Immature natural killer cell (primary cell): ENCODE data around the gene FXYD6. TPM values are rescaled to one million over a fixed set of nuclear protein-coding genes. Genes with fewer than 3 reads are reported as not detected.
A peak's percentile ranks its signal among the peaks of the same experiment; 100 is the strongest.

Experiments
- DNase-seq, 3 donors: peaks; one replicate each; pipeline ENCODE4 v3.0.0; 2022; ENCODE audit warnings: mixed read lengths in 1 of 3
- H3K27ac Mint-ChIP-seq, 6 donors: one replicate each; pipeline ENCODE4 v1.8.0; 2020; ENCODE audit warnings: mixed read lengths in 6 of 6, mild to moderate bottlenecking in 5 of 6, inconsistent platforms in 4 of 6, moderate library complexity in 3 of 6
- H3K27me3 Mint-ChIP-seq, 3 donors: one replicate each; pipeline ENCODE4 v1.8.0; 2020 to 2021; ENCODE audit warnings: low read depth in 3 of 3, mild to moderate bottlenecking in 3 of 3, mixed read lengths in 3 of 3, moderate library complexity in 3 of 3, inconsistent platforms in 1 of 3
- H3K36me3 Mint-ChIP-seq, 3 donors: one replicate each; pipeline ENCODE4 v1.8.0; 2020; ENCODE audit warnings: mixed read lengths in 3 of 3, inconsistent platforms in 2 of 3, mild to moderate bottlenecking in 2 of 3
- H3K4me1 Mint-ChIP-seq, 2 donors: one replicate each; pipeline ENCODE4 v1.8.0; 2020; ENCODE audit warnings: inconsistent platforms in 2 of 2, mild to moderate bottlenecking in 2 of 2, mixed read lengths in 2 of 2, moderate library complexity in 1 of 2
- H3K4me3 Mint-ChIP-seq, 5 donors: one replicate each; pipeline ENCODE4 v1.8.0; 2020; ENCODE audit warnings: mild to moderate bottlenecking in 5 of 5, mixed read lengths in 5 of 5, inconsistent platforms in 3 of 5, moderate library complexity in 3 of 5
- H3K9me3 Mint-ChIP-seq, 6 donors: one replicate each; pipeline ENCODE4 v1.8.0; 2020; ENCODE audit warnings: mild to moderate bottlenecking in 6 of 6, mixed read lengths in 6 of 6, inconsistent platforms in 4 of 6, moderate library complexity in 3 of 6
- polyA plus RNA-seq, 3 donors: library from polyadenylated mRNA; unstranded; fragments of 300-500 nt; fragmentation: Illumina TruSeq; gene quantifications; one replicate each; pipeline ENCODE4 v1.2.3, GENCODE V29; 2021

The FXYD6 gene
- polyA plus RNA-seq, 3 donors from 2014 or later = not detected

DNA sequence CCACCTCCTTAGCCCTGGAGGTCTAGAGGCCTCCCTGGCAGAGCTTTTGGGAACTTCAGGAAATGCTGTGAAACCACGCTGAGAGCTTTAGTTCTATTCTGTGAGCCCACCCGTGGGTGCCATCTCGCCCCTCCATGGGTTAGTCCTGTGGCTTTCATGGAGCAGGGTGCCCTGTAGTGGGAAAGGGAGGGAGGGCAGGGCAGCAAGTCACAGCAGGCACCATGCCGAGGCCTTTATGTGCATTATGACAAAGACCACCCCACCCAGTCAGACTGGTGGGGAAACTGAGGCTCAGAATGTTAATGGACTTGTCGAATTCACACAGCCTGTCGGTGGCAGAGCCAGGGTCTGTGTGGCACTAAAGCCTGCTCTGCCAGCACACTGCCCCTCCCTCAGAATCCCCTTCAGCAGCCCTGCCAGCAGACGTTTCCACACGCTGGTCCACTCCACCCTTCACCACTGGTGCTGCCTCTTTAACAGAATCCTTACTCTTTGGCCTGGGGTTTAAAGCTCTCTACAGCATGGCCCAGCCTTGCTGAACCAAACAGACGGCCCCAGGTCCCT, 39.3 kb upstream of the FXYD6 start:
- Mint-ChIP-seq H3K4me3 (no peak overlapping the region), H3K36me3 (peaks cover 0 to 2% (median 0%) of the 10 kb centered on the region in 3 donors), H3K27me3 (peaks cover 0 to 3% (median 0%) of the 10 kb centered on the region in 3 donors), H3K27ac (peak overlapping the region in 2 of 6 donors; percentile 6 to 19), H3K9me3 (no peaks in the 10 kb centered on the region), H3K4me1 (no peaks in the 10 kb centered on the region)
- DNase-seq = no peak

DNA sequence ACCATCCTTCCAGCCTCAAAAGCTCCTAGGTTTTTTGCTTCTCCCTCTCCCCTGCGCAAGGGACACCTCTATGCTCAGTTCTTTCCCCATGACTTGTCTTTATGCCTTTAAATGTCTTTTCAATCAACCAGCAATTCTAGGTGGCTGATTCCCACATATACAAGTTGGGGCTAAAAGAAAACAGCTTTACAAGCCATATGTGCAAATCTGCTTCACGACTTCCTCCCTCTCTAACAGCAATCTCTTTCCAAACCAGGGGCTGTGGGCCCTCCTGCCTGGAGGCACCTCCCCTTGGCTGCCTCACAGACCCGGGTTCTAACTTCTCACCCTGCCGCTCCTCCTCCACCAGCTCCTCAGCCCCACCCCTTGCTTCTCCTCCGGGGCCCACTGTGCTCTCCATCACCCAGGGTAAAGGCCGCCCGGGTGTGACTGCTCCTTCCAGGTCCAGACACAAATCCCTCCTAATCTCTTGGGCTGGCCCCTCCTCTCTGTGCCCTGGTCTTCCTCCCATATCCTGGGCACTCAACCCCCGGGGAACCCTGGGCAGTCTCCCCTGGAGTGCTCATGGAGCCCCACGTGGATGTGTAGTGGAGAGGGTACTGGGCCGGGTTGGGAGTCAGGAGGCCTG, 38.6 kb upstream of the FXYD6 start:
- no peak for DNase-seq
- Mint-ChIP-seq H3K9me3 (no peaks in the 10 kb centered on the region), H3K36me3 (peaks cover 0 to 3% (median 0%) of the 10 kb centered on the region in 3 donors), H3K4me1 (no peaks in the 10 kb centered on the region), H3K27ac (peak overlapping the region in 1 of 6 donors; percentile 29), H3K4me3 (no peak overlapping the region), H3K27me3 (peaks cover 0 to 3% (median 0%) of the 10 kb centered on the region in 3 donors)

DNA sequence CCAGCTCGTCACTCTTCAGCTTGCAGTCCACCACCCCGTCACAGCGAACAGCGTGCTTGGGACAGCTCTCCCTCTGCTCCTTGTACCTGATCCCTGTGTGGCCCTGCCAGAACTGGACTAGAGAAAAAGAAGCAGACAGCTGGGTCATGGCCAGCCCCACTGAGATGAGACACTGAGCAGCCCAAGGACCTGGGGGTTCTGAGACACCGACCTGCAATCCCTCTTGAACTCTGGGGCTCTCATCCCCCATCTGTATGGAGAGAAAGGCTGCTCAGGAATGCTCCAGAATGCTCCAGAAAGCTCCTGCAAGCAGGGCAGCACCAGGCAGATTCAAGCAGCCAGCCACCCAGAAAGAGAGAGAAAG, 37.9 kb upstream of the FXYD6 start:
- Mint-ChIP-seq H3K27me3 (peaks cover 0 to 3% (median 0%) of the 10 kb centered on the region in 3 donors), H3K4me1 (no peaks in the 10 kb centered on the region), H3K9me3 (no peaks in the 10 kb centered on the region), H3K4me3 (no peak overlapping the region), H3K27ac (peak overlapping the region in 1 of 6 donors; percentile 90), H3K36me3 (peaks cover 0 to 3% (median 0%) of the 10 kb centered on the region in 3 donors)
- no peak for DNase-seq

DNA sequence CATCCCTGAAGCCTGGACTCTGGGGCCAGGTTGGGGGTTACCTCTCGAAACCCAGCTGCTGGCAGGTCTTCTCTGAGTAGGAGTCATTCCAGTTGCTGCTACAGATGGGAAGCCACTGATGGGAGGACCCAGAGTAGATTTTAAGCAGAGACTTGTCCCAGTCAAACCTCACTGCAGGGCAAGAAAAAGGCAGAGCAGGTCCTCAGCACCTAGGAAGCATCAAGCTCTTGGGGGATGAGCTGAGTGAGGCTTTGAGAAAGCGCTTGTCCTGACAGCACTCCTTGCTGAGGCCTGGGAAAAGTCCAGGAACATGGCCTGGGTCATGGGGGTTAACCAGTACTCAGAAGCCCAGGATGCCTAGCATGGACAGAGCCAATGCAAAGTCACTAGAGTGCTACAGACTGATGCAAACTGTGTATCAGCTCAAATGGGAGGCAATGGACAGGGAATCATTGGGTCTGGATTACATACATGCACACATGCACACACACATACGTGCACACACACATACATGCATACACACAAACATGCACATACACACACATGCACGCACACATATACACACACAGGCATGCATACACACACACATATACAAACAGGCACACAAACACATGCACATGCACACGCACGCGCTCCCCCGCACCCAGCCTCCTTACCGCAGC, 37.4 kb upstream of the FXYD6 start:
- peaks cover 0 to 1% (median 0%) of the 10 kb centered on the region in 3 donors for H3K27me3 Mint-ChIP-seq
- no peaks in the 10 kb centered on the region for H3K4me1 Mint-ChIP-seq
- peaks cover 0 to 3% (median 0%) of the 10 kb centered on the region in 3 donors for H3K36me3 Mint-ChIP-seq
- H3K27ac Mint-ChIP-seq = peak overlapping the region in 1 of 6 donors; percentile 90
- no peaks in the 10 kb centered on the region for H3K9me3 Mint-ChIP-seq
- no peak for DNase-seq
- no peak overlapping the region for H3K4me3 Mint-ChIP-seq

DNA sequence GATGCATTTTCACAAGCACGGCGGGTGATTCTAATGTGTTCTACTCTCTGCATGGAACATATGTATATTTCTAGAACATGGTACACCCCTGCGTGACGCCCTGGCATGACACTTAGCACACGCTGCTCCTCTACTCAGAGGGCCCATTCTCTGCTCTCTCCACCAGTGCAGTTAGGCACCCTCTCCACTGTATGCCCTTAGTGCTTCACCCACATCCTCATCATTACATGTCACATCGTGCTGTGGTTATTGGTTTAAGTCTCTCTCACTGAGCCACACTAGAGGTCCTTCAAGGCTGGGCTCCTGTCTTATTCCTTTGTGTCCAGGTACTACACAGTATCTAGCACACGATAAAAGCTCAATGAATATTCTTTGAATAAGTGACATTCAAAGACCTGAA, 36.0 kb upstream of the FXYD6 start:
- Mint-ChIP-seq H3K27me3 (peaks cover 0 to 1% (median 0%) of the 10 kb centered on the region in 3 donors), H3K36me3 (peaks cover 0 to 6% (median 0%) of the 10 kb centered on the region in 3 donors), H3K9me3 (no peaks in the 10 kb centered on the region), H3K4me3 (no peak overlapping the region), H3K27ac (no peak overlapping the region), H3K4me1 (peaks cover 0 to 3% of the 10 kb centered on the region in 2 donors)
- DNase-seq = no peak

DNA sequence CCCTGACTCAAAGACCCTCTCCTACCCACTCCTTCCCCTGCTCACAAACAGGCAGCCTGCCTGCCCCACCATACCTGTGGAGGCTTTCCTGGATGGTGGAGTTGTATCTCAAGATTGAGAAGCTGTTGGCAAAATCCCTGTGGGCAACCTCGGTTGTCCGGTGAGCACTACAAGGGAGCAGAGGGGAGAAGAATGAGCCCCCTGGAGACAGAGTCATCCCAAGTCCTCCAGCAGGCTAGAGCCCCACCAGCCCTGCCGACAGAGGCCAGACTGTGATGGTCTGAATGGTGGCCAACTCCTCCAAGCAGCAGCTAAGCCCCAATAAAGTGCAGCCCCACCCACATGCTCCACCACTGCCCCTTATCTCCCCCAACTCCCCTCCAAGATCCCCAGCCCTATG, 35.2 kb upstream of the FXYD6 start:
- DNase-seq = no peak
- Mint-ChIP-seq H3K4me3 (no peak overlapping the region), H3K4me1 (peaks cover 0 to 5% of the 10 kb centered on the region in 2 donors), H3K27ac (no peak overlapping the region), H3K36me3 (peaks cover 0 to 6% (median 0%) of the 10 kb centered on the region in 3 donors), H3K27me3 (no peaks in the 10 kb centered on the region), H3K9me3 (no peaks in the 10 kb centered on the region)

DNA sequence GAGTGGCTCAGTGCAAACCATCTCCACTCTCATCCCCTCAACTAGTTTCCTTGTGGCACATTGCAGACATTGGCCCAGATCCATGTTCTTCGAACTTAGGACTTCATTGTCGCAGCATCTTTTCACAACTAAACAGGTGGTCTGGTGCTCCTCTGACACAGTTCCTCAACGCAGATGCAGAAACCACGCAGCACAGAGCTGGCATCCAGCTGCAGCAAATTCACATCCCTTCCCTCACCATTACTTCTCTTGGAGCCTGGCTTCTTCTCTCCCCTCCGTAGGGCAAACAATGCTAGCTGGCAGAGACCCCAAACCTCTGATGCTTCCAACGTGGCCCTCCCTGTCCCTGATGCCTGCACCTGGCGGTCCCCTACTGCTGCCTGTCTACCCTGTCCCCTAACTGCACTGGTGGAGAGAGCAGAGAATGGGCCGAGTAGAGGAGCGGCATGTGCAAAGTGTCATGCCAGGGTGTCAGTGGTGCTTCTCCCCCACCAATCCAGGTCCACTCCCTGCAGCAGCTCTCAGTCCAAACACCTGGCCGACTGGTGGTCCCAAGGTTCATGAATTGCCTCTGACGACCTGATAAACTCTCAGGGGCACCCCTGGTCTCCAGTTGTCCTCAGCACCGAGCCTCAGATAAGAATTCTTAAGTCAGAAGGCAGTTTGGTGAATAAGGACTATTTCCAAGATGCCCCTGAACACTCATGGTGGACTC, 34.6 kb upstream of the FXYD6 start:
- H3K4me3 Mint-ChIP-seq = no peak overlapping the region
- H3K36me3 Mint-ChIP-seq = peaks cover 0 to 6% (median 0%) of the 10 kb centered on the region in 3 donors
- no peaks in the 10 kb centered on the region for H3K27me3 Mint-ChIP-seq
- peaks cover 0 to 5% of the 10 kb centered on the region in 2 donors for H3K4me1 Mint-ChIP-seq
- peak overlapping the region in 1 of 6 donors; percentile 20 for H3K27ac Mint-ChIP-seq
- DNase-seq = no peak
- no peaks in the 10 kb centered on the region for H3K9me3 Mint-ChIP-seq

DNA sequence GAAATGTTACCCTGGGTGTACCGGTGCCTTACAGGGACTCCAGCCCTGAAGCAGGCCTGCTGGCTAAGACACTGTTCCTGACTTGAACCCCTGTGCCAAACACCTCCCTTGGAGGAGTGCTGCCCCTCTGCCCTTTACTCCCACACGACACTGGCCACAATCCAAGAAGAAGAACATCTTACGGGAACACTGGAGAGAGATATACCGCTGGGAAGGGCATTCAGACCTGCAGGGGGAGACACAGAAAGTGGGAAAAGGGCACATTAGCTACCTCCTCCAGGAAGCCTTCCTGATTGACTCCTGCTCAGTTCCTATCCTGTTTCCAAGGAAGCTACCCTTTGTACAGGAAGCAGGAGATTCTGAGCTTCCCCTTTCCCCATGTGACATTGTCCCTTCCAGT, 34.1 kb upstream of the FXYD6 start:
- Mint-ChIP-seq H3K27ac (peak overlapping the region in 1 of 6 donors; percentile 20), H3K27me3 (no peaks in the 10 kb centered on the region), H3K4me3 (no peak overlapping the region), H3K9me3 (no peaks in the 10 kb centered on the region), H3K4me1 (peaks cover 0 to 5% of the 10 kb centered on the region in 2 donors), H3K36me3 (peaks cover 0 to 6% (median 0%) of the 10 kb centered on the region in 3 donors)
- no peak for DNase-seq

DNA sequence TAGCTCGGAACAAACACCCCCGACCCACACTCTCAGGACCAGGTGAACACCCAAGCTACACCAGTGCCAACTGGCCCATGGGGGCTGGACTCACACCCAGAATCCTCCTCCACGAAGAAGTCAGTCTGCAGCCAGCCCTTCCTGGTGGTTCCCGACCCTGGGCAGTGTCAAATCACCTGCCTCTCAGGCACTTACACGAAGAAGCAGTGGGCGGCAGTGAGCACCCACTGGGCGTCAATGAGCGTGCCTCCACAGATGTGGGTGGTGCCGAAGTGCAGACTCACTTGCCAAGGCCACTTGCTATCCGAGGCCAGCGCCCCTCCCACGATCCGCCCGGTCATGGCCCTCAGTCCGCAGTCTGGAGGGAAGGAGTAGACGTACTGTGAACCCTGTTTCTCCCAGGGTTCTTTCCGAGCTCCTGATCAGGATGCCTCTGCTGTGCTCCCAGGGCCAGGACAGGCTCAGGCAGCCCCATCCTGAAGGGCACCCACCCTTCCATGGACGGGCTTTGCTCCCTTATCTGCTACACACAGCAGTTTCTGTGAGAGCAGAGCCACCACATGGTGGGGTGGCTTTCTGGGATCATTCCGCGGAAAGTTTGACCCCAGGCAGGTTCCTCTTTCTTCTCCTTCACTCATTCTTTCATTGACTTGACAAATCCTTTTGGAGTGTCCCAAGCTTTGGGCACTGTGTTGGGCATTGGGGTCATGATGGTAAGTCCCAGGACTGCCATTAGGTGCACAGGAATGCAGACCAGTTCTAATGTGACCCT, 33.3 kb upstream of the FXYD6 start:
- Mint-ChIP-seq H3K9me3 (no peaks in the 10 kb centered on the region), H3K27ac (no peak overlapping the region), H3K36me3 (peaks cover 0 to 6% (median 0%) of the 10 kb centered on the region in 3 donors), H3K4me1 (peaks cover 0 to 5% of the 10 kb centered on the region in 2 donors), H3K4me3 (no peak overlapping the region), H3K27me3 (no peaks in the 10 kb centered on the region)
- no peak for DNase-seq

DNA sequence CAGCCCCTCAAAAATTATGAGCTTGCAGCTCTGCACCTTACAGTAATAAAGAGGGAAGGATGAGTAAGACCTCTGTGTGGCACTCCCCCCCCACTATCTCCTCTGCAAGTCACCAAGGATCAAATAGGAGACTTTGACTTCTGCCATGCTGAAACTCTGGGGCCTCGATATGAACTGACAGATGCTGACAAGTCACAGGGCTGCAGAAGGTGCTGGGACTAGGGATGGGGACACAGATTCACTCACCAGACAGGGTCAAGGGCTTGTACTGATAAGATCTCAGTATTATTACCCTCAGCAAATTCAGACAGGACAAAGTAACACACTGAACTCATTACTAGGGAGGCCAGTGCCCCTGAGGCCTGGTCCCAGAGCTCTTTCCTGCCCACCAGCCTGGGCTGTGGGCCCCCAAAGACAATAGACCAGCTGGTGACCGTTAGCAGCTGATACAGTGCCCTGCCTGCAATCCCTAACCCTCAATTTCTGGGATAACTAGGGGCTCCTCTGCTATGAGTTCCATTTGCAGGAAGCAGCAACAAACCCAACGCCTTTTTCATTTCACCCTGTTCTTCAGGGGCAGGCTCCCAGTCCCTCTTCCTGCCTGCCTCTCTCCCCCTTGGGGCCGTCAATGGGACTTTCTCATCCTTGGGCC, 32.6 kb upstream of the FXYD6 start:
- H3K27ac Mint-ChIP-seq = no peak overlapping the region
- no peaks in the 10 kb centered on the region for H3K27me3 Mint-ChIP-seq
- no peaks in the 10 kb centered on the region for H3K9me3 Mint-ChIP-seq
- DNase-seq = no peak
- H3K4me3 Mint-ChIP-seq = no peak overlapping the region
- H3K36me3 Mint-ChIP-seq = peaks cover 0 to 6% (median 0%) of the 10 kb centered on the region in 3 donors
- peaks cover 0 to 5% of the 10 kb centered on the region in 2 donors for H3K4me1 Mint-ChIP-seq

DNA sequence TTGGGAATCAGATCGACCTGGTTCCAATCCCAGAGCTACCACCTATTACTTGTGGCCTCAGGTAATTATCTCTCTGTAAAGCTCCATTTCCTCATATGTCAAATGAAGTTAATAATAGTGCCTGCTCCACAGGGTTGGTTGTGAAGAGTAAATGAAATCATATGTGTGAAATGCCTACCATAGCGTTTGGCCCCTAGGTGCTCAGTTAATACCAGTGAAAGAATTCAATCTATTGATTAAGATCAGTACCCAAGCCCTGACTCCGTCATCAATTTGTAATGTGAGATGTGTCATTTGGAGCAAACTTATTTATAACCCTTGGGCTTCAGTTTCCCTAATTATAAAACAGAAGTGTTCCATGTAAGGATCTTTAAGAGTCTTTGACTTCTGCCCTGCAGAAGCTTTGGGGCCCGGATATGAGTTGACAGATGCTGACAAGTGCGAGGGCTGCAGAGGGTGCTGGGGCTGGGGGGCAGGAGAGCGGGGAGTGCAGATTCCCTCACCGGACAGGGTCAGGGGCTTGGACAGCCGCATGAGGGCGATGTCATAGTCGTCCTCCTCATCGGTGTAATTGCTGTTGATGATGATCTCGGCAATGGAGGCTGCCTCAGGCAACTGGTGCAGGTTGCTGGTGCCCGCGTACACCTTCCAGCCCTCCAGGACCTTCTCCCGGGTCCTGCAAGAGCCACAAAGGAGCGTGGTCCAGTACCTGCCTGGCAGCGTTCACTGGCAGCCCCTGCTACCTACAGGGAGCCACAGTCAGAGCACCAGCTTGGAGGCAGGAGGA, 31.8 kb upstream of the FXYD6 start:
- Mint-ChIP-seq H3K4me3 (no peak overlapping the region), H3K9me3 (no peaks in the 10 kb centered on the region), H3K27ac (no peak overlapping the region), H3K27me3 (no peaks in the 10 kb centered on the region), H3K36me3 (peaks cover 0 to 6% (median 0%) of the 10 kb centered on the region in 3 donors), H3K4me1 (peaks cover 0 to 5% of the 10 kb centered on the region in 2 donors)
- DNase-seq = no peak
